Peyer's patch (tissue), 4 donors: ENCODE results near the gene TMEM38A.

Source experiments
- POLR2A ChIP-seq, 2 donors: fragments of 450-650 bp; IDR thresholded peaks; one replicate each; pipeline ENCODE4 v1.5.1; 2017; ENCODE audit warnings: antibody characterized with exemption in 2 of 2, mild to moderate bottlenecking in 2 of 2, moderate library complexity in 2 of 2
- TF ChIP-seq, protein P1 (sequence below), 6 experiments: fragments of 450-650 bp in 4 of 6; fragments of 200-600 bp in 2 of 6; sonication (generic) in 1 of 6; IDR thresholded peaks; one replicate each; pipeline ENCODE4 v1.5.1; 2017 to 2019; ENCODE audit warnings: antibody characterized with exemption in 6 of 6, mild to moderate bottlenecking in 3 of 6, moderate library complexity in 1 of 6

DNA sequence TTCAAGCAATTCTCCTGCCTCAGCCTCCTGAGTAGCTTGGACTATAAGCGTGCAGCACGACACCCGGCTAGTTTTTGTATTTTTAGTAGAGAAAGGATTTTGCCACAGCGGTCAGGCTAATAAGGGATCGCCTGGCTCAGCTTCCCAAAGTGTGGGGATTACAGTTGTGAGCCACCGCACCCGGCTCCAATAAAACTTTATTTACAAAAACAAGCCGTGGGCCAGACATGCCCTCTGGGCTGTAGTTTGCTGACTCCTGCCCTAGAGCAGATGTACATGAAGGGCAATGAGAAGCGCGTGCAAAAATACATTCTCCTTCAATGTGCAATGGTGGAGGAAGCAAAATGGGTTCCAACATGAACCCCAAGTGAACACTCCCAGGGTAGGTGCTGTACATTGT is 19.2 kb upstream of the TMEM38A start:
- TF ChIP-seq, protein P1, sequence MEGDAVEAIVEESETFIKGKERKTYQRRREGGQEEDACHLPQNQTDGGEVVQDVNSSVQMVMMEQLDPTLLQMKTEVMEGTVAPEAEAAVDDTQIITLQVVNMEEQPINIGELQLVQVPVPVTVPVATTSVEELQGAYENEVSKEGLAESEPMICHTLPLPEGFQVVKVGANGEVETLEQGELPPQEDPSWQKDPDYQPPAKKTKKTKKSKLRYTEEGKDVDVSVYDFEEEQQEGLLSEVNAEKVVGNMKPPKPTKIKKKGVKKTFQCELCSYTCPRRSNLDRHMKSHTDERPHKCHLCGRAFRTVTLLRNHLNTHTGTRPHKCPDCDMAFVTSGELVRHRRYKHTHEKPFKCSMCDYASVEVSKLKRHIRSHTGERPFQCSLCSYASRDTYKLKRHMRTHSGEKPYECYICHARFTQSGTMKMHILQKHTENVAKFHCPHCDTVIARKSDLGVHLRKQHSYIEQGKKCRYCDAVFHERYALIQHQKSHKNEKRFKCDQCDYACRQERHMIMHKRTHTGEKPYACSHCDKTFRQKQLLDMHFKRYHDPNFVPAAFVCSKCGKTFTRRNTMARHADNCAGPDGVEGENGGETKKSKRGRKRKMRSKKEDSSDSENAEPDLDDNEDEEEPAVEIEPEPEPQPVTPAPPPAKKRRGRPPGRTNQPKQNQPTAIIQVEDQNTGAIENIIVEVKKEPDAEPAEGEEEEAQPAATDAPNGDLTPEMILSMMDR (IDR thresholded peaks at IDR 0.05): no peak
- no peak for TF ChIP-seq POLR2A (IDR thresholded peaks at IDR 0.05)
